Osteoblast (primary cell): Measurements from ENCODE around the gene FXYD5. TPM values are rescaled to one million over a fixed set of nuclear protein-coding genes. Genes with fewer than 3 reads are reported as not detected.

Source experiments
- DNase-seq: peaks from one replicate; pipeline ENCODE4 v3.0.0; 2011; ENCODE audit warnings: low spot score, mixed read lengths; ENCODE audit not compliant: insufficient read length; ENCODE audit errors: missing footprints
- H2AFZ ChIP-seq: 2 replicates; pipeline ENCODE4 v1.6.0; 2011; ENCODE audit warnings: mild to moderate bottlenecking, low read length
- H3K27ac ChIP-seq: 2 replicates; pipeline ENCODE4 v1.5.1; 2011; ENCODE audit warnings: mild to moderate bottlenecking, low read depth, low read length, moderate library complexity
- H3K27me3 ChIP-seq: 2 replicates; pipeline ENCODE4 v1.6.0; 2012; ENCODE audit warnings: mild to moderate bottlenecking, control low read depth, inconsistent platforms, low read length, moderate library complexity; ENCODE audit not compliant: insufficient read depth
- H3K36me3 ChIP-seq: 2 replicates; pipeline ENCODE4 v1.5.1; 2011; ENCODE audit warnings: mild to moderate bottlenecking, low read length, control low read depth, moderate library complexity; ENCODE audit not compliant: insufficient read depth
- H3K4me1 ChIP-seq: 2 replicates; pipeline ENCODE4 v1.5.1; 2011; ENCODE audit warnings: mild to moderate bottlenecking, low read length, control low read depth, moderate library complexity; ENCODE audit not compliant: insufficient read depth
- H3K4me2 ChIP-seq: 2 replicates; pipeline ENCODE4 v1.6.0; 2011; ENCODE audit warnings: mild to moderate bottlenecking, low read length; ENCODE audit not compliant: insufficient read depth
- H3K4me3 ChIP-seq: fragments of 200-600 bp; sonication (generic); 3 replicates; pipeline ENCODE4 v1.5.1; 2012; ENCODE audit warnings: mild to moderate bottlenecking, low read length, inconsistent platforms; ENCODE audit not compliant: insufficient read depth
- H3K79me2 ChIP-seq: 2 replicates; pipeline ENCODE4 v1.6.0; 2012; ENCODE audit warnings: mild to moderate bottlenecking, low read length, control low read depth, inconsistent platforms; ENCODE audit not compliant: insufficient read depth
- H3K9me3 ChIP-seq: 2 replicates; pipeline ENCODE4 v1.5.1; 2011; ENCODE audit warnings: low read depth, low read length, control low read depth
- H4K20me1 ChIP-seq: 2 replicates; pipeline ENCODE4 v1.6.0; 2012; ENCODE audit warnings: mild to moderate bottlenecking, low read length, control low read depth; ENCODE audit not compliant: insufficient read depth
- CTCF ChIP-seq: IDR thresholded peaks from 2 replicates; pipeline ENCODE4 v1.5.1; 2011; ENCODE audit warnings: mild to moderate bottlenecking, low read depth, low read length, moderate library complexity; ENCODE audit errors: extremely low read depth
- total RNA-seq: library from RNA; depleted of rRNA; stranded (reverse); fragments of >200 nt; gene quantifications from 2 replicates; pipeline ENCODE4 v1.2.3, GENCODE V29; 2012

The FXYD5 gene
- total RNA-seq, 1 donor = 29.0 TPM

DNA sequence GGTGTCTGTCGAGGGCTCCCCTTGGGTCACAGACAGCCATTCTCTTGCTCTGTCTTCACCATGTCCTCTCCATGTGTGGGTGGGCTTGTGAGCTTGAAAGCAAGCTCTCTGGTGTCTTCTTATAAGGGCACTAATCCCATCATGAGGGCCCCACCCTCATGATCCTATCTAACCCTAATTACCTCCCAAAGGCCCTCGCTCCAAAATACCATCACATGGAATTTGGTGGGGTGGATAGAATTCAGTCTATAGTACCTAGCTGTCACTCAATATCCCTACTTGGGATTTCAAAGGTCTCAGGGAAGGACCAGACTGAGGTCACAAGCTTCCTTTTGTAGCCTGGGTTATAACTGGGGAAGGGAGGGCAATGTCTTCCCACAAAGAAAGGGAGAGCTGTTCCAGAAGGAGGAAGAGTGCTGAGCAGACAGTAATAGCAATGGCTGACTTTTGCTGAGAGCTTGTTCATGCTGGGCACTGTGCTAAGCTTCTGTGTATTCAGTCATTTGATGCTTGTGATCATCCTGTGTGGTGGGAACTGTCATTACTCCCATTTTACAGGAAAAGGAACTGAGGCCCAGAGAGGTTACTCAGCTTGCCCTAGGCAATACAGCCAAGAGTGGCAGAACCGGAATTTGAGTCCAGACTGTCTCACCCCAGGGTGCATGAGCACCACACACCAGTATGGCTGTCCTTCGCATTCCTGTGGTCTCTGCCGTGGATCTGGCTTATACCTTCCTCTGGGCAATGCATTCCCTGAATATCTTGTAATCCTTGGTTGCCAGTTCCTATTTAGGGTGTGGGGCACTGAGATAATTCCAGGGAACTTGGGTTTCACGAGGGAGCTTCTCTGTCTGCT, 8.2 kb downstream of the FXYD5 start:
- H3K36me3 ChIP-seq = peaks cover 78% of the 10 kb centered on the region
- no peaks in the 10 kb centered on the region for H3K27me3 ChIP-seq
- H4K20me1 ChIP-seq = no peaks in the 10 kb centered on the region
- DNase-seq = peak; percentile 26
- H3K4me2 ChIP-seq = no peak overlapping the region
- no peak overlapping the region for H2AFZ ChIP-seq
- no peak overlapping the region for H3K4me3 ChIP-seq
- H3K4me1 ChIP-seq = no peaks in the 10 kb centered on the region
- H3K27ac ChIP-seq = no peak overlapping the region
- H3K9me3 ChIP-seq = peaks cover 19% of the 10 kb centered on the region
- TF ChIP-seq CTCF = no peak
- H3K79me2 ChIP-seq = no peaks in the 10 kb centered on the region

DNA sequence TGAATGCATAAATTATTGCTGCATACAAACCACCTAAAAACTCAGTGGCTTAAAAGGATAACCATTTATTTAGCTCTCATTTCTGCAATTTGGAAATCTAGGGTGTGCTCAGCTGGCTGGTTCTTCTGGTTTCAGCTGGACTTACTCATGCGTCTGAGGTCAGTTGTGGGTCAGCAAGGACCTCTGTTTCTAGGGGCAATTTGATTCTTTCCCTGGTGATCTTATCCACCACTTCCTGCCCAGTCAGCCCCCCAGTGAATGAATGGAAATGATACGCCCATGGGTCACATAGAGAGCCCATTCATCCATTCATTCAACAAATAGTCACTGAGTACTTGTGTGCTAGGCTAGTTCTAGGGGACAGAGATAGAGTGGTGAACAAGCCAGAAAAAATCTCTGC, 9.9 kb downstream of the FXYD5 start:
- H3K4me2 ChIP-seq = no peak overlapping the region
- peak; percentile 10 for DNase-seq
- peaks cover 19% of the 10 kb centered on the region for H3K9me3 ChIP-seq
- H3K4me3 ChIP-seq = no peak overlapping the region
- no peaks in the 10 kb centered on the region for H3K79me2 ChIP-seq
- peaks cover 65% of the 10 kb centered on the region for H3K36me3 ChIP-seq
- H3K27me3 ChIP-seq = no peaks in the 10 kb centered on the region
- no peak overlapping the region for H3K27ac ChIP-seq
- no peaks in the 10 kb centered on the region for H3K4me1 ChIP-seq
- no peak overlapping the region for H2AFZ ChIP-seq
- no peaks in the 10 kb centered on the region for H4K20me1 ChIP-seq
- no peak for TF ChIP-seq CTCF

GRCh38 chr19:35165200-35166058, 10.9 kb downstream of the FXYD5 start:
- Histone ChIP-seq H3K4me3 (no peak overlapping the region), H3K4me2 (no peak overlapping the region), H4K20me1 (no peaks in the 10 kb centered on the region), H2AFZ (no peak overlapping the region), H3K36me3 (peaks cover 62% of the 10 kb centered on the region), H3K27me3 (no peaks in the 10 kb centered on the region), H3K79me2 (no peaks in the 10 kb centered on the region), H3K4me1 (no peaks in the 10 kb centered on the region), H3K9me3 (peaks cover 19% of the 10 kb centered on the region), H3K27ac (no peak overlapping the region)
- TF ChIP-seq CTCF = no peak
- DNase-seq = peak; percentile 8
